Stimulated activated CD8-positive, alpha-beta memory T cell treated with anti-CD3 and anti-CD28 coated beads, Interleukin-4, amount 100 ng/mL, for 4 hours (primary cell): ENCODE data around the gene IFT27.
"Not testable (repeated sequence)": the region's sequence is repeated elsewhere in the genome, so short reads cannot be mapped to it uniquely, and the experiment has no call there.

Source experiments
- DNase-seq, 2 donors: peaks; one replicate each; pipeline ENCODE4 v3.0.0-alpha.2; 2020; ENCODE audit warnings: low read depth in 2 of 2, low spot score in 1 of 2

IFT27 gene

GRCh38 chr22:36745301-36745995, 30.5 kb downstream of the IFT27 start:
- DNase-seq: no peak

DNA sequence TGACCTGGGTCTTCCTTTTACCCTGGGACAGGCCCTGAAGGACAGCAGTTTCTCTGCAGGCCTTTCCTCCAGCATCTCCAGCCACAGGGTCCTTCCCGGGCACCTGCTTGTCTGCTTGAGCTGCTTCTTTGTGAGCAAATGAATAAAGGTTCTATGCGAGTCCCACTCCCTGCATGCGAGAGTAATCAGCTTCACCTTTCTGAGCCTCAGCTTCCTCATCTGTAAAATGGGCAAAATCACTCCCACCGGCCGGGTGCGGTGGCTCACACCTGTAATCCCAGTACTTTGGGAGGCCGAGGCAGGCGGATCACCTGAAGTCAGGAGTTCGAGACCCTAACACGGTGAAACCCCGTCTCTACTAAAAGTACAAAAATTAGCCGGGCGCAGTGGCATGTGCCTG, 31.1 kb downstream of the IFT27 start:
- DNase-seq: no peak

- DNase-seq: no peak
These were observed 31.5 kb downstream of the IFT27 start for GRCh38 chr22:36744413-36744765.

GRCh38 chr22:36743591-36744412, 32.1 kb downstream of the IFT27 start:
- DNase-seq: no peak

DNA sequence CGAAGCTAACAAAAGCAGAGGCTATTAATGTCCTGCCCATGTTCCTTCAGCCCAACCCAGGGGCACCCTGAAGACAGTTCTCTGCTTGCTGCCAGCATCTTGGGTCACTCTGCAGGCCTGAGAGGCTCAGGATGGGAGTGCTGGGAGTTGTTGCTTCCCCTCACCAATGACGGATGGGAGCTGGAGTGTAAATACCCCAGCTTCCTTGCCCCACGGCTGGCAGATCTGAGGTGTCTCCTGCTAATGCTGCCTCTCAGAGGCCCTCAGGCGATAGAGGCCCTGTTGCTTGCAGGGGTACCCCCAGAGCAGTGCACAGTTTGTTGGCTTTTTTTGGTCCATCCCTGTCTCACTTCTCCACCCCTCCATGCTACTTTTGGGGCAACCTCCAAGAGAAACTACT, 32.9 kb downstream of the IFT27 start:
- DNase-seq: no peak

DNA sequence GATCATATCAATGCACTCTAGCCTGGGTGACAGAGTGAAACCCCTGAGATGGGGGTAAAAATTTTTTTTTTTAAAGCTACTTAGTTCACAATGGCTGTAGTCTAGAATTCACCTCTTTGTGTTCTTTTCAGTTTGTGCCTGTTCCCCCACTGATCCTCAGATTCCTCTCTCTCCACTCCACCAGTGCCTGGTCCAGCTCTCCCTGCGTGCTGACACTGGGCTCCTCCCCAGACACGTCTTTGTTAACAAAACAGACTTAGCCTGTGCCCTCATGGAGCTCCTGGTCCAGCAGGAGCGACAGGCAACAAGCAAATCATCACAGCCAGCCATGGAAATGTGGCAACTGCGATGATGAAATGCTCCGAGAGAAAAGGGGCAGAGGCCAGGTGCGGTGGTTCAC, 34.0 kb downstream of the IFT27 start:
- DNase-seq: no peak

GRCh38 chr22:36741204-36741793, 34.6 kb downstream of the IFT27 start:
- DNase-seq: no peak

GRCh38 chr22:36740716-36741115, 35.2 kb downstream of the IFT27 start:
- no peak for DNase-seq

- DNase-seq: no peak
These were observed 36.7 kb downstream of the IFT27 start for GRCh38 chr22:36739185-36739584.

DNA sequence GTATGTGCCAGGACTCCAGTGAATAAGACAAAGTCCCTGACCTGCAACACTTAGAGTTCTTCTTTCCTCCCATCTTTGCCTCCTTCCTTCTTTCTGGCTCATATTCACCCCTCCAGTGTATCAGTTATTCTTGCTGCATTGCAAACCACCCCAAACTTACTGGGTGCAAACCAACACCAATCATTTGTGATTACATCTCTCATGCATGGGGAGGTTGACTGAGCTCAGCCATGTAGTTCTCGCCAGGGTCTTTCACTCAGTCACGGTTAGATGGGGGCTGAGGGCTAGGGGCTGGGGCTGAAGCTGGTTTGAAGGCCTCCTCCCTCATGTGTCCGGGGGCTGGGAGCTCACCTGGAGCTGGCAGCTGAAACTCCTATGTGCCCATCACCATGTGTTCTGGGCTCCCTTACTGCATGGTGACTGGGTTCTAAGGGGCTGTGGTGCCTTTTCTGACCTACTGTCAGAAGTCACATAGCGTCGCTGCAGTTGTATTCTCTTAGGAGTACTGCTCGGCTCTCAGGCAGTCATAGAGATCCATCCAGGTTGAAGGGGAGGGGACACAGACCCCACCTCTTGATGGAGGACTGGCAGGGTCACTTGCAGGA, 37.4 kb downstream of the IFT27 start:
- DNase-seq: no peak

DNA sequence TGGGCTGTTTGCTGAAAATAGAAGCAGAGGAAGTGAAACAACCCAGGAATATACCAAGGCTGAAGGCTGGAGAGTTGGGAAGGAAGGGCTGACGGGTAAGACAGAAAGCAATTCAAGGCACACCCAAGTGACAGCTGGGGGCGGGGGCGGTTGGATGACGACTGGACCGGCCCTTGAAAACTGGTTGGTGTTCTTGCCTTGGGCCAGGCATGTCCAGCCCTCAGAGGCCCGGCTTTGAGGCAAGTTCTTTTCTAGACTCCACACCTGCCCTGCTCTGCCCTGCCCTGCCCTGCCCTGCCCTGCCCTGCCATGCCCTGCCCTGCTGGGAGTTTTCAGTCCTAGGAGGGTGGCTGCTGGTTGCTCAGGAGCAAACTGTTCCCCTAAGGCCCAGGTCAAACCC, 38.1 kb downstream of the IFT27 start:
- no peak for DNase-seq

DNA sequence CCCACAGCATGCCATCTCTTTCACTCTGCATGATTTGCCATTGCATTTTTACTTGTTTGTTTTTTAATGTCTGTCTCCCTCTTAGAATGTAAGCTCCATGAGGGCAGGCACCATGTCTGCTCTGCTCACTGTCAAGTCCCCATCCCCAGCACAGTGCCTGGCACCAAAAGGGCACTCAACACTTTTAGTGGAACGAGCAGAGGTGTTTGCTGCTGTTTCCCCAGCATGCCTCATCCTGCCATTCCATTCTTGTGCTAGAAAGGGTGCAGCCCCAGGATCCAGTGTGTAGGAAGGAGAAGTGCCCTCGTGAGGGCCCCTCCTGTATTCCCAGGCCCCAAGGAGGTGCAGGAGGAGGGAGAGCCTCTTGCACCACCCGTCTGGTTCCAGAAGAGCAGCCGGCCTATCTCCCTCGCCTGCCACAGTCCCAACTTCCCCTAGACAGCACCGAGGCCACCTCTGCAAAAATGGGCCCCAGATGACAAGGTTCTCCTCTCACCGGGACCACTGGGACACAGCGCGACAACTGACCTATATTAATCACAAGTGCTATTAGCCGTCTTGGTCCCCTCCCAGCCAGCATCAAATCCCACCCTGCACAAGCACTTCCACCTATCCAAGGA, 39.1 kb downstream of the IFT27 start:
- no peak for DNase-seq

DNA sequence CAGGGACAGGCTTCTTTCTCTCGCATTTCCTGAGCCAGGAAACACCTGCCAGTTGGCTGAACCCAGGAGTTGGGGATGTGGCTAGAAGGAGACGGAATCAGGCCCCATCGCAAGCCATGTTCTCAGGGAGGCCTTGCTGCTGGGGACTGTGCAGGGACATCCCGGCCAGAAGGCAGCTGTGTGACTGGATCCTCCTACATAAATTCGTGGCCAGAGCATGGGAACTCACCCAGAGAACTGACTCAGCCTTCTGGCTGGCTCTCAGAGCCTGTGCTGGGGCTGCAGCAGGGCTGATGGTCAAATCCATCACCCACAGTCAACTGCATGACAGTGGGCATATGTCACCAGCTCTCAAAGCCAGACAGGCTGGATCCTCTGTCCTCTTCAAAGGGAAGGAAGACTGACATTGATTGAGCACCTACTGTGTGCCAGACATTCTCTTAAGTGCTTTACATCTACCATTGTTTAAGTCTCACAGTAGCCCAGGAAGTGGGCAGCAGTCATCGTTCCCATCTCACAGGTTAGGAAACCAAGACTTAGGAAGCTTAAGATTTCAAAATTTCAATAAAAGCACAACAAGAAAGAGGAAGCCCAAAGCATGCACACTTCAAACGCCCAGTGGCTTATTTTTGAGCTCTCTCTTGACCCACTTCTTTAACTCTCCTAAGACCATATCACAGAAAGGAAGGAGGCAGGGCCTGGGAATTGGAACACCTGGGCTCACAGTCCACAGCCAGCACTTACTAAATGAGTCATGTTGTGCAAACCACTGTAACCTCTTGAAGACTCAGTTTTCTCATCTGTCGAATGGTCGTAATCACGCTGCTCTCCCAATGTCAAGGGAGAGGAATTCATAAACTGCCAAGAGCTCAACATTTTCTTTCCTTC, 41.5 kb downstream of the IFT27 start:
- DNase-seq: no peak

DNA sequence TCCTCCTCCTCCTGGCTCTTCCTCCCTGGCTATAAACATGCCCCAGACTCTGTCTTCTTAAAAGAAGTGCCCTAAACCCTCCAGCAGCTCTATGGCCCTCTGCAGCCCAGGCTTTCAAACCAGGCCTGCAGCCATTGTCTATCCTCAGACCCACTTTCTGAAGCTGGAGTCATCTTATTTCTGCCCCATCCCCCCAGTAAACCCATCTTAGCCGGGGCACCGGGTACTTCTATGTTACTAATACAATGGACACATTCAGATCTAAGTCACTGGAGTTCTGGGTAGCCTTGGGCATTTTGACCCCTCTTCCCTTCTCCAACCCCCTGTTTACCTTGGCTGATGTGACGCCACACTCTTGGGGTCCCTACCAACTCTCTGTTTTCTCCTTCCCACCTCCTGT, 42.6 kb downstream of the IFT27 start:
- DNase-seq: no peak

DNA sequence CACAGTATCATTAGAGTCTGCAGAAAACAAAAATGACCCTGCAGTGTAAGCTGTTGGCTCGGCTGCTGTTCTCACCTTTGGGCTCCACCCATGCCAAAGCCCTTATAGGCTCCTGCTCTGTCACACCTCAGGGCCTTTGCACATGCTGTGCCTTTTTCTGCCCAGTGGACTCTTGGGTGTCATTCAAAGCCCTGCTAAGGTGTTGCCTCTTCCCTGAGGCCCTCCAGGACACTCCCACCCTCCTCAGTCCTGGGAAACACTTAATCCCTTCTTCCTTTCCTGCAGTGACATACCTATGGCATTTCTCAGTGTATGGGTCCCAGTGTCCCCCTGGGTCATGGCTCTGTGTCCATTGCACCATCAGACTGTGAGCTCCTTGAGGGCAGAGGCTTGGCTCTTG, 43.3 kb downstream of the IFT27 start:
- no peak for DNase-seq

GRCh38 chr22:36731916-36732315, 44.0 kb downstream of the IFT27 start:
- no peak for DNase-seq

DNA sequence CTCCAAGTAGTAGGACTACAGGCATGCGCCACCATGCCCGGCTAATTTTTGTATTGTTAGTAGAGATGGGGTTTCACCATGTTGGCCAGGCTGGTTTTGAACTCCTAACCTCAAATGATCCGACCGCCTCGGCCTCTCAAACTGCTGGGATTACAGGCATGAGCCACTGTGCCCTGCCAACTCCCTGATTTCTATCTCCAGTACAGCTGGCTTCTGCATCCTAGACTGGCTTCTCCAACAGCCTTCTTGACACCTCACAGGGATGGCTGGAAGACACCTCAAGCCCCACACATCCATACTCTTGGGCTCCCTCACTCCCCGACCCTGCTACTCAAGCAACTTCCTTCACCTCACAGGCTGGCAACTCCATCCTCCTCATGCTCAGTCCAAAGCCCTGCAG, 44.6 kb downstream of the IFT27 start:
- DNase-seq: not testable (repeated sequence)

GRCh38 chr22:36730176-36730858, 45.6 kb downstream of the IFT27 start:
- no peak for DNase-seq

GRCh38 chr22:36729321-36729720, 46.6 kb downstream of the IFT27 start:
- no peak for DNase-seq

DNA sequence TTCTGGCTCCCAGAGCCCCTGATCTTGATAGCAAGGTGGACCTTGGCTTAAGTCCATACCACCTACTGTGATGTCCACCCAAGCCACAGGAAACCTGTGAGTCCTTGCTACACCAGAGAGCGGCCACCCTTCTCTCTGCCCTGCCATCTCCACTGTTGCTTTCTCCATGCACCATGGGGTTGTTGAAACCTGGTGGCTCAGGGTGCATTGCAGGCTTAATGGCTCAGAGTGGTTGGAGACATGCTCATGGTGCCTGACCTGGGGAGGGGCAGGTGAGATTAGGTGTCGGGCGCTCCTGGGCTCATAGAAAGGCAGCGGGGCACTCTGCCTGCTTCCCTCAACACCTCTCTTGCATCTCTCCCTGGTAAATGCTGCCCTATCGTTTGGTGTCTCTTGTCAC, 47.4 kb downstream of the IFT27 start:
- DNase-seq: no peak
